Lower leg skin (tissue), 4 donors: Measurements from ENCODE around the gene YJEFN3. TPM values are rescaled to one million over a fixed set of nuclear protein-coding genes. Genes with fewer than 3 reads are reported as not detected.

Experiments used
- DNase-seq, 2 donors: peaks; one replicate each; pipeline ENCODE4 v3.0.0-alpha.2; 2019; ENCODE audit warnings: low spot score in 2 of 2
- H3K4me3 ChIP-seq: fragments of 200-600 bp; sonication (generic); 2 replicates; pipeline ENCODE4 v1.5.1; 2017; ENCODE audit warnings: mild to moderate bottlenecking, low read depth; ENCODE audit not compliant: poor library complexity, severe bottlenecking
- POLR2A ChIP-seq, 2 donors: fragments of 450-650 bp; IDR thresholded peaks; one replicate each; pipeline ENCODE4 v1.6.1; 2016 to 2017; ENCODE audit warnings: antibody characterized with exemption in 2 of 2, mild to moderate bottlenecking in 1 of 2, moderate library complexity in 1 of 2
- WGBS, 2 donors: methylation state at CpG; one replicate each; pipeline ENCODE4 v1.1.5; 2018; 5-methylcytosine and 5-hydroxymethylcytosine counted together
- intact Hi-C: fragments of 100-400 bp; cut with DNase I; formaldehyde crosslinking; loops from one replicate; pipeline ENCODE4 v1.15.0; 2023; ENCODE audit warnings: low total_unique reads
- total RNA-seq, 4 donors: library from RNA; depleted of rRNA; stranded (reverse); fragments of >200 nt; gene quantifications; one replicate each; pipeline ENCODE4 v1.1.0, GENCODE V29; 2016
- TF ChIP-seq, protein P1 (sequence below), 3 donors: fragments of 450-650 bp; IDR thresholded peaks; one replicate each; pipeline ENCODE4 v1.5.1; 2016; ENCODE audit warnings: antibody characterized with exemption in 3 of 3, mild to moderate bottlenecking in 3 of 3, moderate library complexity in 2 of 3

Gene YJEFN3
- total RNA-seq, 4 donors from 2014 or later: 0.15 to 2.8 (median 0.49) TPM

DNA sequence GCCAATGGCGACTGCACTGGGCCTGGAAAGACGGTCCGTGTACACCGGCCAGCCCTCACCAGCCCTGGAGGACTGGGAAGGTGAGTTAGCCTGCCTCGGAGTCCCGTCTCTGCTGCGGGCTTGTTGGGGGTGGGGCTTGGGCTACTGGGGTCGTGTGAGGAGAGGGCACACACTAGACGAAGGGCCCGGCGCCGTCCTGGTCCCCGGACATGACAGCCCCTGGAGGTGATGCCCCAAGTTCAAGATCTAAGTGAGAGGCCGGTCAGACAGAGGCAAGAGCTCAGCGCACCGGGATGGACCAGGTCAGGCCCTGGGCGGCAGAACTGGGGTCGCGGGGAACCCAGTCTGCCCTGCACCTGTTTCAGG is 11.0 kb downstream of the YJEFN3 start:
- intact Hi-C loops: no loop called here
- DNase-seq: no peak
- 46 to 50% methylated on average over 13 to 18 of the region's 19 CpGs for WGBS, 2 donors
- no peak for TF ChIP-seq POLR2A (IDR thresholded peaks at IDR 0.05)
- TF ChIP-seq, protein P1, sequence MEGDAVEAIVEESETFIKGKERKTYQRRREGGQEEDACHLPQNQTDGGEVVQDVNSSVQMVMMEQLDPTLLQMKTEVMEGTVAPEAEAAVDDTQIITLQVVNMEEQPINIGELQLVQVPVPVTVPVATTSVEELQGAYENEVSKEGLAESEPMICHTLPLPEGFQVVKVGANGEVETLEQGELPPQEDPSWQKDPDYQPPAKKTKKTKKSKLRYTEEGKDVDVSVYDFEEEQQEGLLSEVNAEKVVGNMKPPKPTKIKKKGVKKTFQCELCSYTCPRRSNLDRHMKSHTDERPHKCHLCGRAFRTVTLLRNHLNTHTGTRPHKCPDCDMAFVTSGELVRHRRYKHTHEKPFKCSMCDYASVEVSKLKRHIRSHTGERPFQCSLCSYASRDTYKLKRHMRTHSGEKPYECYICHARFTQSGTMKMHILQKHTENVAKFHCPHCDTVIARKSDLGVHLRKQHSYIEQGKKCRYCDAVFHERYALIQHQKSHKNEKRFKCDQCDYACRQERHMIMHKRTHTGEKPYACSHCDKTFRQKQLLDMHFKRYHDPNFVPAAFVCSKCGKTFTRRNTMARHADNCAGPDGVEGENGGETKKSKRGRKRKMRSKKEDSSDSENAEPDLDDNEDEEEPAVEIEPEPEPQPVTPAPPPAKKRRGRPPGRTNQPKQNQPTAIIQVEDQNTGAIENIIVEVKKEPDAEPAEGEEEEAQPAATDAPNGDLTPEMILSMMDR (IDR thresholded peaks at IDR 0.05): no peak
- no peak overlapping the region for H3K4me3 ChIP-seq

DNA sequence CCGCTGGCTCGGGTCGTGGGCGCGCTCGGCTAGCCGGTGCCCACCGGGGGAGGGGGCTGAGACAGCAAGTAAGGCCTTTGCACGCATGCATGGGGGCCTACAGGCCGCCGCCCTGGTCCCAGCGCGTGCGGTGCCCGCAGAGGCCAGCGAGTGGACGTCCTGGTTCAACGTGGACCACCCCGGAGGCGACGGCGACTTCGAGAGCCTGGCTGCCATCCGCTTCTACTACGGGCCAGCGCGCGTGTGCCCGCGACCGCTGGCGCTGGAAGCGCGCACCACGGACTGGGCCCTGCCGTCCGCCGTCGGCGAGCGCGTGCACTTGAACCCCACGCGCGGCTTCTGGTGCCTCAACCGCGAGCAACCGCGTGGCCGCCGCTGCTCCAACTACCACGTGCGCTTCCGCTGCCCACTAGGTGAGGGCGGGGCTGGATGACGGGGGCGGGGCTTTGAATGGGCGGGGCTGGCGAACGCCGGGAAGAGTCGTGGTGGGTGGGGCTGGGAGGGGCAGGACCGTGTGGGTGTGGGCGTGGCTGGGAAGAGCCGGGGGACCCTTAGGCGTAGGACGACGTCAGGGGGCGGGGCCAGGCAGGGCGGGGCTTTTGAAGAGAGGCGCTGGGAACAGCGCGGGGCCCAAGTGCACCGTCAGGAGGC is 11.5 kb downstream of the YJEFN3 start:
- peak; percentile 63 to 90 for DNase-seq
- H3K4me3 ChIP-seq: no peak overlapping the region
- intact Hi-C loops: no loop called here
- TF ChIP-seq POLR2A (IDR thresholded peaks at IDR 0.05): no peak
- TF ChIP-seq, protein P1 (IDR thresholded peaks at IDR 0.05): no peak
- 16 to 30% methylated on average over 31 to 41 of the region's 74 CpGs for WGBS, 2 donors

DNA sequence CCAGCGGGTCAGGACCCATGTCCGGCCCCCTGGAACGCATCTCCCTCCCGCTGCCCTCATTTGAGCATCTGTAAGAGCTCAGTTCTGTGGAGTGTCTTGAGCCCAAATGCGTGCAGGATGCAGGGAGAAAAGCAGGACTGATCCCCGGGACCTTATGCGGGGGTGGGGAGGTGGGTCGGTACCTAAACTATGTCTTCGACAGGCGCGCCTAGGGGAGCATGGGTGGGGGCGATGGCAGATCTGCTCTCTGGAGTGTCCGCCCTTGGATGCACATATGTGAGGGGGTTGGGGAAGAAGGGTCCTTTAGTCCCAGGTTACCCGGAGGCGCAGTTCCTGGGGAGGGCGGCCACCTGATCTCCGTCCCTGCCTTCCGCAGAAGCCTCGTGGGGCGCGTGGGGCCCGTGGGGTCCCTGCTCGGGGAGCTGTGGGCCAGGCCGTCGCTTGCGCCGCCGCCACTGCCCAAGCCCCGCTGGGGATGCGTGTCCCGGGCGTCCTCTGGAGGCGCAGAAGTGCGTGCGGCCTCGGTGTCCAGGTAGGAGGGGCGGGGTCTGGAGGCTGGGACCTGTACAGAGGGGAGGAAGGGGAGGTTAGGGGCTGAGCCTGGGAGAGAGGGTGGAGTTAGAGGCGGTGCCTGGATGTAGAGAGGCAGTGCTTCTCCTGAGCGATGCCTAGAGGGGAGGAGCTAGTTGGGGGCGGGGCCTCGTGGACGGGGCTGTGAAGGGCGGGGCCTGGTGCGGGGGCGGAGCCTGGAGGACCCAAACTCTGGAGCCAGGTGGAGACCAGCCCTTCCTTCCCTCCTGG is 12.2 kb downstream of the YJEFN3 start:
- H3K4me3 ChIP-seq: no peak overlapping the region
- no peak for DNase-seq
- 2 to 4% methylated on average over 27 to 45 of the region's 45 CpGs for WGBS, 2 donors
- intact Hi-C loops: no loop called here
- TF ChIP-seq, protein P1 (IDR thresholded peaks at IDR 0.05): no peak
- no peak for TF ChIP-seq POLR2A (IDR thresholded peaks at IDR 0.05)

DNA sequence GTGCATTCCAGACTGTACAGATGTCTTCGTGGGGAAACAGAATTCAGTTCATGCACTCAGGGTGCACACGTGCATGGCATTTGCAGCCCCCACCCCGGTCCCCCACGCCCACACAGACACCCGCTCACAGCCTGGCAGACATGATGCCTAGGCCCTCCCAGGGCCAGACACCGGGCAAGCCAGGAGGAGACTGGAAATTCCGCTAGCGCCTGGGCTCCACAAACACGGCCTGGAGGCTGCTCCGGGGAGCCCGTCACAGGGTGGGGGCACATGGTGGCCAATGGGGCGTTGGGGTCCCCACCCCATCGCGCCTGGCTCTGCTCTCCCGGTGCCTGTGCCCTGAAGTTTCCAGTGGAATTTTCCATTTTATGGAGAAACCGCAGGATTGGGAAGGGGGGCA is 12.9 kb downstream of the YJEFN3 start:
- no peak for DNase-seq
- H3K4me3 ChIP-seq: no peak overlapping the region
- WGBS, 2 donors: 46 to 47% methylated on average over 12 to 16 of the region's 16 CpGs
- no peak for TF ChIP-seq POLR2A (IDR thresholded peaks at IDR 0.05)
- TF ChIP-seq, protein P1 (IDR thresholded peaks at IDR 0.05): no peak
- intact Hi-C loops: no loop called here

DNA sequence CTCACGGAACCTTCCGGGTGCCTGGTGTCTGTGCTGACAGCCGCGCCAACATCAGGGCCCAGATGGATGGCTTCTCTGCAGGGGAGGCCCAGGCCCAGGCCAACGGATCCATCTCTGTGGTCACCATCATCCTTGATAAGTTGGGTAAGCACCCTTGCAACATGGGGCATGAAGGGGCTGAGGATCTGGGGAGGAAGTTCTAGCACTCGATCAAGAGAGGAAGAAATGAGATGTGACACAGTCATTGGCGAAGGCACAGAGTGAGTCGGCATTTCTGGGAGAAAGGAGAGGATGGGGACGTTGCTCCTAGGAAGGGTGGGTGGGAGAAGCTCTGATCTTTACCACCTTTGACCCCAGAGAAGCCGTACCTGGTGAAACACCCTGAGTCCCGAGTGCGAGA is 13.8 kb downstream of the YJEFN3 start:
- intact Hi-C loops: no loop called here
- 74 to 80% methylated on average over 7 to 12 of the region's 12 CpGs for WGBS, 2 donors

More for the DNA sequence above, 13.8 kb downstream of the YJEFN3 start:
- no peak for DNase-seq
- TF ChIP-seq POLR2A (IDR thresholded peaks at IDR 0.05): no peak
- TF ChIP-seq, protein P1 (IDR thresholded peaks at IDR 0.05): no peak
- no peak overlapping the region for H3K4me3 ChIP-seq
